NCI-H774 (cell line): ENCODE measurements around the gene SMOC1.
"Not testable (repeated sequence)": the region's sequence is repeated elsewhere in the genome, so short reads cannot be mapped to it uniquely, and the experiment has no call there.

ENCODE experiments used
- DNase-seq: peaks from one replicate; lab custom pipeline; 2025; lab: John Stamatoyannopoulos, UW

The SMOC1 gene

GRCh38 chr14:69901113-69901951 is 22.1 kb downstream of the SMOC1 start:
- no peak for DNase-seq

- not testable (repeated sequence) for DNase-seq
These were observed 23.8 kb downstream of the SMOC1 start for GRCh38 chr14:69903046-69903445.

- DNase-seq, result no peak
These were observed 25.0 kb downstream of the SMOC1 start for GRCh38 chr14:69904246-69904645.

GRCh38 chr14:69906201-69906600 is 27.0 kb downstream of the SMOC1 start:
- DNase-seq, result no peak

- no peak for DNase-seq
These were observed 30.8 kb downstream of the SMOC1 start for GRCh38 chr14:69909826-69910550.

GRCh38 chr14:69910871-69911270 is 31.7 kb downstream of the SMOC1 start:
- DNase-seq, result no peak

DNA sequence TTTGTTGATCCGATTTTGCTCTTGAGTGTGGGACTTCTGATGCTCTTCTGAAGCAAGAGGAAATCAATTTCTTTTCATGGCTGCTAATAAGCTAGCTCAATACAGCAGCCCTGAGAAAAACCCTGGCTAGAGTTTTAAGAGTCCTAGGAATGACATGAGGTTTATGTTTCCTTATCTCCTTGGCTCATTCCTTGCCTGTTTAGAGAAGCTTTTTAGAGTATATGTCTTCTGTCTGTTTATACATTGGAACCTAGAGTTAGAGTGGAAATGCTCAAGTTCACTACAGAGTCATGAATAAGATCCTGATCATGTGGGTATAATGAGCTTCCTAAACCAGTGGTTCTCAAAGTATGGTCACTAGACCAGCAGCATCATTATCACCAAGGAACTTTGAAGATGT is 34.5 kb downstream of the SMOC1 start:
- no peak for DNase-seq

GRCh38 chr14:69916396-69916795 is 37.2 kb downstream of the SMOC1 start:
- no peak for DNase-seq

- peak; percentile 5 for DNase-seq
These were observed 38.1 kb downstream of the SMOC1 start for GRCh38 chr14:69917287-69917686.

GRCh38 chr14:69919815-69920214 is 40.6 kb downstream of the SMOC1 start:
- DNase-seq, result no peak

DNA sequence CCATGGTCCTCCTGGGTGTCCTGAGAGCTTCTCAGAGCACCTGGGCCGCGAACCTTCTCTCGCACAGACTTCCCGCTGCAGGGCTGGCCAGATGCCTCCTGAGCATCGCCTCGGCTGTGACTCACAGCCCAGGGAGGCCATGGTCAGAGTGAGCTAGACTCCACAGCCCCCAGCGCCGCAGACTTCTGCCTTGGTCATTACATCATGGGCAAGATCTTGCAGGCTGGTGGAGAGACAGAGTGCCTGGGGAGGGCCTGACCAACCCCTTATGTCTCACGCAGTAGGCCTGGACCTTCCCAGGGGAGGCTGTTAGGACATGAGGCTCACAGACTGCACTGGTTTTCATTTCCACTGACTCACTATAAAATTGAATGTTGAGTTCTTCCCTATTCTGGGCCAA is 41.8 kb downstream of the SMOC1 start:
- DNase-seq, result no peak

DNA sequence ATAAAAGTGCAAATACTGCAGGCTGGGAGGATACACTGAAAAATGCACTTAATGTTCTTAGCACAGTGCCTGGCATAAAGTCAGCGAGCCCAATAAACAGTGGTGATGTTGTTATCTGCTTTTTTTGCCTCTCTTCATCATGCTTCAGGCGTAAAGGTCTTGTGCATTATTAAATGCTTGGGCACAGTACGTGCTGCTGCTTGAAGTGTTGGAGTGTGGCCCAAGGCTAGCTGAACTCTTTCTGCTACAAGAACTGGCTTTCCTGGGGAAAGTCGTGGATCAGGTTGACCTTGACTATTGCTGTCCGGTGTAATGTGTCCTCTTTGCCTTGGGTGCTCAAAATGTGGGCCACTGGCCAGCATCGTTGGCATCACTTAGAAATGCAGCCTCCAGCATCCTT is 43.0 kb downstream of the SMOC1 start:
- DNase-seq, result no peak

DNA sequence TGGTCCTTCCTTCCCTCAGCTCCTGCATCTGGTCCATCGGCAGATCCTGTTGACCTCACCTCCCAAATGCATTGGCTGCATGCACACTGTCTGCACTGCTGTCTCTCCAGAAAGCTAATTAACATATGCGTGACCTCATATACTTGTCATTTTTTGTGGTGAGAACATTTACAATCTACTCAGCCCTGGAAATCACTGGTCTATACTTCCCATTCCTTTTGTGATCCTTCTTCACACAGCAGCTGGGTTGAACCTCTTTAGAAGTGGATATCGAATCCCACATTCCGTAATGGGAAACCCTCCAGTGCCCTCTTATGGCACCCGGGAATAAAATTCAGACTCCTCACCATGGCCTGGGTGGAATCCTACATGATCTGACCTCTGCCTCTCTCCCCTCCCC is 45.0 kb downstream of the SMOC1 start:
- no peak for DNase-seq

DNA sequence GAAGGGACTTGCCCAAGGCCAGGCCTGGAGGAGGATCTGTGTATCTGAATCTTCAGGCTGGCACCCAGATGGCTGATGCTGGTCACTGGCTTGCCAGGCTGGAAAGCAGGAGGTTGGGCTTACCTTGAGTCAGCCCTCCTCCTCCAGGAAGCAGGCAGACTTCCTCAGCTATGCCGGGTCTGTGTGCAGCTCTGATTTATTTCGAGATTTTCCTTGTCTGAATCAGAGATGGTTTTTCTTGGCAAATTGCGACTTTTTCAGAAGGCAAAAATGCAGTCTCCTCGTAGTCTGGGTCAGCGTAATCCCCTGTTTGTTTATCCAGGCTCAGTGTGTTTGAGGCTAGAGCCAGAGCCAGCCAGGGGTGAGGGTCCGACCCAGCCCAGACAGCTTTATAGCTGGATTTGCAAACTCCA is 48.9 kb downstream of the SMOC1 start:
- DNase-seq, result no peak

- no peak for DNase-seq
These were observed 51.7 kb downstream of the SMOC1 start for GRCh38 chr14:69930780-69931379.

DNA sequence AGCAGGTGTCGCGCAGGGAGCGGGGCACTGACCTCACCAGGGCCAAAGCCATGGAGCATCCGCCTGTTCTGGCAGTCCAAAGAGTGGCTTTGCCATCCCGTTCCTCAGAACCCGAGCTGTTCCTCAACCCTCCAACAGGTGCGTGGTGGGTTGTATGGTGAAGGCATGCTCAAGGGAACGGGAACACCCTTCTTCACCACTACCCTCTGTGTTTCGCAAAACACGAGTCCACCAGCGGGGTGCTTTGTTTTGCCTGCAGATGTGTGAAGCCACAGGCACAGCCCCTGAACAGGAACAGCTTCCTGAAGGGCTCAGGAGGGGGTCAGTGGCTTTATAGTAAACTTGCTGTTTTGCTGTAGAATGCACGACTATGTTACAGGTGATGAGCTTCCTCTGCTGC is 52.7 kb downstream of the SMOC1 start:
- no peak for DNase-seq

- no peak for DNase-seq
These were observed 53.2 kb downstream of the SMOC1 start for GRCh38 chr14:69932391-69932790.

GRCh38 chr14:69933623-69934275 is 54.5 kb downstream of the SMOC1 start:
- DNase-seq, result no peak

DNA sequence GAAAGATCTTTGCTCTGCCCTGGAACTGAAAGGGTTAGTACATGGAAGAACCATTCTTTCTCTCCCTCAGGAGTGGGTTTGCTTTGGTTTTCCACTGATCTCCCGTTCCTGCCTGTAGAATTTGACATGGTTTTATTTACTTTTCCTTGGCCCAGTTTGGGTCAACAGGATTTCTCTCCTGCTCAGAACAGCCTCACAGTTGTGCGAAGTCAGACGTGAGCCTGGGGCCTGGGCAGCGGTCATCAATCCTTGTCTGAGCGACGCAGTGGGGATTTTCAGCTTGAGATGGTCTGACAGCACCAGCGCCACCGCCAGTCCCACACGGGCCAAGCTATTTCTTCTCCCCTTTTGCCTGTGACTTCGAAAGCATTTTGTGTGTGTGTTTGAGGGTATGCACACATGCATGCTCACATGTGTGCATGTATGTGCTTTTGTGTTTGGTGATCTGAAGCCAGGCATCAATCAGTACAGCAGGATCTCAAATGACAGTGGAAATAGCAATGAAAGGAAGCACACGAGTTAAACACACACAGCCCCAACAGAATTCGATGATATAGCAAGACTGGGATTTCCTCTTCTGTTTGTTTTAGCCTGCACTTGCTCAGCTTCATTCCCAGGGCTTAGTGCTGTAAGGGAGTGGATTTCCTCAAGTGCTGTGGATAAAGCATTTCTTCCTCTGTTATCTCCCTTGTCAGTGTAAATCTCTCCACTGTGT is 58.3 kb downstream of the SMOC1 start:
- no peak for DNase-seq

DNA sequence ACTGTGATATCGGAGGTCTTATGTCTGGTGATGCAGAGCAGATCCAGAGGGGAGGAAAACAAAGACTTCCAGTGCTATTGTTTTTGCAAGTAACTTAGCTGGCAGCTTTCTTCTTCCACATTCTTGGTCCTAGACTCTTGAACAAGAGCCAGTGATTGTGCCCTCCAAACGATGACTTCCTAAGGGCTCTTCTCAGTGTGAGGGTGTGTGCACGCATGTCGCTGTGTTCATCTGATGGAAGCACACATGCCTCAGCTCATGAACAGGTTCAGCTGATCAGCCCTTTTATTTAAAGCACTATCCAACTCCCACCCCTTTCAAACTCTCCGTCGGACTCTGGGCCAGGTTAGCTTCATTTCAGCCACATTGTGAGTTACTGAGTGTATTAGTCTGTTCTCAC is 59.5 kb downstream of the SMOC1 start:
- DNase-seq, result no peak

DNA sequence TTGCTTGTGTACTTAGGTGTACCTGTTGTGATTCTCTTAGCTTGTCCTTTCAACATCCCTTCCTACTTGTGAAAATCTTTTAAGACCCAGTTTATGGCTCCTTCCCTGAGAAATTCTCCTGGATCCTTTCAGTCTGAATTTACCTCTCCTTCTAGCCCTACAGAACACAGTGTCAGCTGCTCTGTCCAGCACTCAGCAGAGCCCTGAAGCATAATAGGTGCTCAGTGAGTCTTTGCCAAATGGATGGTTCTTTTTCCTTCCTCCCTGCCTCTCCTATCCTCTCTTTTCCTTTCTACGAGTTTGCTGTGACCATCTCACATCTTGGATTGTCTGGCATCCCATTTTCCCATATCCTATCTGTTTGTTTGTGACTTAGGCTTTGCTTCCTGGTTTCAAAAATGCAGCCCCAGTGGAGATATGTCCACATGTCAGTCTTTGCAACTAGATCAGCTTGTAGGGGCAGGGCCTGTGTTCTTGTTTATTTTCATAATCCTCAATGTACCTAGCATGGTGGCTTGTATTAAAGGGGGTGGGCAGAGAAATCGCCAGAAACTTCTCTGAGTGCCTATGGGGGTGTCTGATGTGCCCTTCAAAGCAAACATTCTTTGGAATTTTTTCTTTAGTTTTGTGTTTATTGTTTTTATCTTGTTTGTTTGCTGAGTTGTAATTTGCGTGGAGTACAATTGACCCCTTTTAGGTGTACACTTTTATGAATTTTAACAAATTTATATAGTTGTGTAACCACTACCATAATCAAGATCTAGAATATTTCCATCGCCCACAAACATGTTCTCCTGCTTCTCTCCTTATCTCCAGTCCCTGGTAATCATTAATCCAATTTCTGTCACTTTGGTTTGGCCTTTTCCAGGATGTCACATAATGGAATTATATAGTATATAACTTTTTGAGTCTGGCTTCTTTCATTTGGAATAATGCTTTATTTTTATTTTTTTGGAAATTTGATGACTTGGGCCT is 62.8 kb downstream of the SMOC1 start:
- DNase-seq, result no peak
